Measurements from ENCODE around the gene TBC1D22A. TPM values are rescaled to one million over a fixed set of nuclear protein-coding genes. Genes with fewer than 3 reads are reported as not detected.
"Not testable (repeated sequence)": the region's sequence is repeated elsewhere in the genome, so short reads cannot be mapped to it uniquely, and the experiment has no call there.

TBC1D22A gene
- polyA plus RNA-seq, 1 donor (not counting 4 experiments of a cell fraction or from before 2014, with no cell fraction given), result 20.9 TPM

DNA sequence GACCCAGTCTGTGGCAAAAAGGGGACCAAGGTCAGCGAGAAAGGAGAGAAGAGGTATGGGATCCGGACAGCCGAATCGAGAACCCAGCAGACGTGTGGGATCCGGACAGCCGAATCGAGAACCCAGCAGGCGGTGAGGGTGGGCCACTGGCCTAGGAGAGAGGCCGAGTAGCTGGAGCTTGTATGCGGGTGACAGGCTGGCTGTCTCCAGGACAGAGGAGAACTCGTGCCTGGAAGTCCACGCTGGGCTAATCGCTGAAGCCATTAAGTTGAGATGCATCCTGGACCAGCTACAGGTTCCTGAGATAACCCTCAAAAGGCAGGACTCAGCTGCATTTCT lies 30.4 kb upstream of the TBC1D22A start:
- H3K9ac ChIP-seq (ENCODE audit: control insufficient read depth, extremely low read depth, insufficient read depth, low read length), result no peak overlapping the region
- FAIRE-seq, result no peak

DNA sequence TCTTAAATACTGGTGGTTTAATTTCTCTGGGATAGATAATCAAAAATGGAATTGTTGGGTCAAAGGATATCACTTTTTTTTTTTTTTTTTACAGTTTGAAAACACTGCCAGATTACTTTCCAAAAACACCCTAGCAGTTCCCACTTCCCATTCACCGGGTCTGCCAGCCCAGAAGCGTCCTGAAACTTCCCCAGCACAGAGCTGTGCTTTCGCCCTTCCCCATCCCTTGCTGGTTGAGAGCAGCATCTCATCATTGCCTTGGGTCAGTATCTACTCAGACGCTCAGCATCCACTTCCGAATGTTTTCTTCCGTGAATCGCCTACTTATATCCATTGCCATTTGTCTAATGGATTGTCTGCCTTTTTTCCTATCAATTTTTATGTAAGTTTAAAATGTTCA lies 29.9 kb upstream of the TBC1D22A start:
- dilution Hi-C loops (cut with MboI; ENCODE audit: extremely low pct_ligation_motif_present, low sequenced_read_pairs), result no loop called here
- peaks cover 30% of the 10 kb centered on the region for H3K4me1 ChIP-seq (ENCODE audit: control insufficient read depth, extremely low read depth, insufficient read depth, low read length)
- H4K20me1 ChIP-seq (ENCODE audit: control insufficient read depth, extremely low read depth, insufficient read depth, low read length), result no peaks in the 10 kb centered on the region
- no peaks in the 10 kb centered on the region for H3K27me3 ChIP-seq (ENCODE audit: control insufficient read depth, extremely low read depth, insufficient read depth, low read length)
- DNase-seq (ENCODE audit: low read depth, low spot score) (no peak), FAIRE-seq (no peak)
- H3K4me3 ChIP-seq (ENCODE audit: control insufficient read depth in 2 of 3, extremely low read depth in 1 of 3, insufficient read depth in 2 of 3, low read depth in 1 of 3, low read length in 3 of 3), result no peak overlapping the region
- H3K4me2 ChIP-seq (ENCODE audit: control insufficient read depth, extremely low read depth, insufficient read depth, low read depth, low read length), result no peak overlapping the region
- peaks cover 20% of the 10 kb centered on the region for H3K79me2 ChIP-seq (ENCODE audit: control insufficient read depth, insufficient read depth, low read length)
- no peaks in the 10 kb centered on the region for H3K36me3 ChIP-seq (ENCODE audit: control insufficient read depth in 2 of 2, extremely low read depth in 1 of 2, insufficient read depth in 2 of 2, low read length in 2 of 2)
- no peaks in the 10 kb centered on the region for H3K9me1 ChIP-seq (ENCODE audit: control insufficient read depth, extremely low read depth, insufficient read depth, low read length)
- H3K9ac ChIP-seq (ENCODE audit: control insufficient read depth, extremely low read depth, insufficient read depth, low read length), result no peak overlapping the region
- H3K27ac ChIP-seq (ENCODE audit: control insufficient read depth, insufficient read depth, low read length), result no peak overlapping the region
- TF ChIP-seq, protein P1, sequence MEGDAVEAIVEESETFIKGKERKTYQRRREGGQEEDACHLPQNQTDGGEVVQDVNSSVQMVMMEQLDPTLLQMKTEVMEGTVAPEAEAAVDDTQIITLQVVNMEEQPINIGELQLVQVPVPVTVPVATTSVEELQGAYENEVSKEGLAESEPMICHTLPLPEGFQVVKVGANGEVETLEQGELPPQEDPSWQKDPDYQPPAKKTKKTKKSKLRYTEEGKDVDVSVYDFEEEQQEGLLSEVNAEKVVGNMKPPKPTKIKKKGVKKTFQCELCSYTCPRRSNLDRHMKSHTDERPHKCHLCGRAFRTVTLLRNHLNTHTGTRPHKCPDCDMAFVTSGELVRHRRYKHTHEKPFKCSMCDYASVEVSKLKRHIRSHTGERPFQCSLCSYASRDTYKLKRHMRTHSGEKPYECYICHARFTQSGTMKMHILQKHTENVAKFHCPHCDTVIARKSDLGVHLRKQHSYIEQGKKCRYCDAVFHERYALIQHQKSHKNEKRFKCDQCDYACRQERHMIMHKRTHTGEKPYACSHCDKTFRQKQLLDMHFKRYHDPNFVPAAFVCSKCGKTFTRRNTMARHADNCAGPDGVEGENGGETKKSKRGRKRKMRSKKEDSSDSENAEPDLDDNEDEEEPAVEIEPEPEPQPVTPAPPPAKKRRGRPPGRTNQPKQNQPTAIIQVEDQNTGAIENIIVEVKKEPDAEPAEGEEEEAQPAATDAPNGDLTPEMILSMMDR (optimal IDR thresholded peaks at IDR 0.05 in 1 of 3, IDR thresholded peaks at IDR 0.05 in 1 of 3, conservative IDR thresholded peaks at IDR 0.05 in 1 of 3; ENCODE audit: extremely low read depth in 1 of 3, insufficient read depth in 2 of 3, low read length in 3 of 3), result no peak
- no peak for TF ChIP-seq EZH2 (IDR thresholded peaks at IDR 0.05; ENCODE audit: low read length)
- no peaks in the 10 kb centered on the region for H3K9me3 ChIP-seq (ENCODE audit: control insufficient read depth, low read depth, low read length)
- no peak overlapping the region for H2AFZ ChIP-seq (ENCODE audit: control insufficient read depth, low read length)

More for the DNA sequence above, 30.4 kb upstream of the TBC1D22A start:
- Histone ChIP-seq H3K9me3 (ENCODE audit: control insufficient read depth, low read depth, low read length) (no peaks in the 10 kb centered on the region), H3K27ac (ENCODE audit: control insufficient read depth, insufficient read depth, low read length) (no peak overlapping the region), H2AFZ (ENCODE audit: control insufficient read depth, low read length) (no peak overlapping the region), H3K27me3 (ENCODE audit: control insufficient read depth, extremely low read depth, insufficient read depth, low read length) (no peaks in the 10 kb centered on the region), H3K4me1 (ENCODE audit: control insufficient read depth, extremely low read depth, insufficient read depth, low read length) (peaks cover 27% of the 10 kb centered on the region), H3K4me3 (ENCODE audit: control insufficient read depth in 2 of 3, extremely low read depth in 1 of 3, insufficient read depth in 2 of 3, low read depth in 1 of 3, low read length in 3 of 3) (no peak overlapping the region), H3K36me3 (ENCODE audit: control insufficient read depth in 2 of 2, extremely low read depth in 1 of 2, insufficient read depth in 2 of 2, low read length in 2 of 2) (no peaks in the 10 kb centered on the region), H3K9me1 (ENCODE audit: control insufficient read depth, extremely low read depth, insufficient read depth, low read length) (no peaks in the 10 kb centered on the region), H4K20me1 (ENCODE audit: control insufficient read depth, extremely low read depth, insufficient read depth, low read length) (no peaks in the 10 kb centered on the region), H3K4me2 (ENCODE audit: control insufficient read depth, extremely low read depth, insufficient read depth, low read depth, low read length) (peak overlapping the region; percentile 56), H3K79me2 (ENCODE audit: control insufficient read depth, insufficient read depth, low read length) (peaks cover 17% of the 10 kb centered on the region)
- dilution Hi-C loops (cut with MboI; ENCODE audit: extremely low pct_ligation_motif_present, low sequenced_read_pairs), result no loop called here
- DNase-seq (ENCODE audit: low read depth, low spot score), result no peak
- TF ChIP-seq, protein P1 (optimal IDR thresholded peaks at IDR 0.05 in 1 of 3, IDR thresholded peaks at IDR 0.05 in 1 of 3, conservative IDR thresholded peaks at IDR 0.05 in 1 of 3; ENCODE audit: extremely low read depth in 1 of 3, insufficient read depth in 2 of 3, low read length in 3 of 3), result no peak
- TF ChIP-seq EZH2 (IDR thresholded peaks at IDR 0.05; ENCODE audit: low read length), result no peak

DNA sequence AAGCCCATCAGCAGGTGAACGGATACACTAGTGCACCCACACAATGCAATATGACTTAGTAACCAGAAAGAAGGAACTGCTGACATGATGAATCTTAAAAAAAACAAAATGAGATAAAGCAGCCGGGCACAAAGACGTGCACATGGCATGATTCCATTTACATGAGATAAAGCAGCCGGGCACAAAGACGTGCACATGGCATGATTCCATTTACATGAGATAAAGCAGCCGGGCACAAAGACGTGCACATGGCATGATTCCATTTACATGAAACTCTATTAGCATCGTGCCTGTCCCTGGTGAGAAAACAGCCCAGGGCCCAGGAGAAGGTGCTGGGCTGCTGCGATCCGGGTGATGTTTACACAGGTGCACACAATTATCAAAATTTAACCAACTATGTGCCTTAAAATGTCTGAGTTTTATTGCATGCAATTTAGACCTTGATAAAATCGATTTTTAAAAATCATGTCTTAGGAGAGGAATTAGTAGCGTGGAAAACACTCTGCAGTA lies 28.2 kb upstream of the TBC1D22A start:
- dilution Hi-C loops (cut with MboI; ENCODE audit: extremely low pct_ligation_motif_present, low sequenced_read_pairs); H2AFZ ChIP-seq (ENCODE audit: control insufficient read depth, low read length); H3K27ac ChIP-seq (ENCODE audit: control insufficient read depth, insufficient read depth, low read length); H3K9me3 ChIP-seq (ENCODE audit: control insufficient read depth, low read depth, low read length); H3K36me3 ChIP-seq (ENCODE audit: control insufficient read depth in 2 of 2, extremely low read depth in 1 of 2, insufficient read depth in 2 of 2, low read length in 2 of 2); H3K4me2 ChIP-seq (ENCODE audit: control insufficient read depth, extremely low read depth, insufficient read depth, low read depth, low read length); H4K20me1 ChIP-seq (ENCODE audit: control insufficient read depth, extremely low read depth, insufficient read depth, low read length); H3K9me1 ChIP-seq (ENCODE audit: control insufficient read depth, extremely low read depth, insufficient read depth, low read length); H3K9ac ChIP-seq (ENCODE audit: control insufficient read depth, extremely low read depth, insufficient read depth, low read length); H3K4me3 ChIP-seq (ENCODE audit: control insufficient read depth in 2 of 3, extremely low read depth in 1 of 3, insufficient read depth in 2 of 3, low read depth in 1 of 3, low read length in 3 of 3); DNase-seq (ENCODE audit: low read depth, low spot score); H3K27me3 ChIP-seq (ENCODE audit: control insufficient read depth, extremely low read depth, insufficient read depth, low read length): not testable (repeated sequence)
- FAIRE-seq, result peak; percentile 65
- H3K4me1 ChIP-seq (ENCODE audit: control insufficient read depth, extremely low read depth, insufficient read depth, low read length), result peaks cover 37% of the 10 kb centered on the region
- peaks cover 20% of the 10 kb centered on the region for H3K79me2 ChIP-seq (ENCODE audit: control insufficient read depth, insufficient read depth, low read length)

Data from keratinocyte (primary cell).